ENCODE results near the gene CLDN14.

The CLDN14 gene

DNA sequence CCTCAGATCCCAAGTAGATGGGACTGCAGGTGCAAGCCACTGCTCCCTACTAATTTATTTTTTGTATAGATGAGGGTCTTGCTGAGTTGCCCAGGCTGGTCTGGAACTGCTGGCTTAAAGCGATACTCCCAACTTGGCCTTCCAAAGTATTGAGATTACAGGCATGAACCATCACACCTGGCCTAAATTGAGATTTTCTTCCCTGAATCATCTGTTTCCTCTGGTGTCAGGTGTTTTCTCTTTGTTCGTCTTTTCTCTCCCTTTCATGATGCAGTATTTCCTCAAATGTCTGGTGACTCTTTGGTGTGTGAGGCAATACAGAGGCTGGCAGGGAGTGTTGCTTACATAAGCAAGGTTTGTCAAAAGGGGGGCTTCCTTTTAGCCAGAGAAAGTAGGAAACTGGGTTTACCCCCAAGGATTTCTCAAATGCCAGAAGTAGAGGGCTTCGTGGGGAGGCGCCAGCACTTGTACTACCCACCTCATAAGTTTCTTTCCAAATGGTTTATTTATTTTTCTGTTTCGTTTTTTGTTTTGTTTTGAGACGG is 27.6 kb downstream of the CLDN14 start:
- TF ChIP-seq, protein P1, sequence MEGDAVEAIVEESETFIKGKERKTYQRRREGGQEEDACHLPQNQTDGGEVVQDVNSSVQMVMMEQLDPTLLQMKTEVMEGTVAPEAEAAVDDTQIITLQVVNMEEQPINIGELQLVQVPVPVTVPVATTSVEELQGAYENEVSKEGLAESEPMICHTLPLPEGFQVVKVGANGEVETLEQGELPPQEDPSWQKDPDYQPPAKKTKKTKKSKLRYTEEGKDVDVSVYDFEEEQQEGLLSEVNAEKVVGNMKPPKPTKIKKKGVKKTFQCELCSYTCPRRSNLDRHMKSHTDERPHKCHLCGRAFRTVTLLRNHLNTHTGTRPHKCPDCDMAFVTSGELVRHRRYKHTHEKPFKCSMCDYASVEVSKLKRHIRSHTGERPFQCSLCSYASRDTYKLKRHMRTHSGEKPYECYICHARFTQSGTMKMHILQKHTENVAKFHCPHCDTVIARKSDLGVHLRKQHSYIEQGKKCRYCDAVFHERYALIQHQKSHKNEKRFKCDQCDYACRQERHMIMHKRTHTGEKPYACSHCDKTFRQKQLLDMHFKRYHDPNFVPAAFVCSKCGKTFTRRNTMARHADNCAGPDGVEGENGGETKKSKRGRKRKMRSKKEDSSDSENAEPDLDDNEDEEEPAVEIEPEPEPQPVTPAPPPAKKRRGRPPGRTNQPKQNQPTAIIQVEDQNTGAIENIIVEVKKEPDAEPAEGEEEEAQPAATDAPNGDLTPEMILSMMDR (IDR thresholded peaks at IDR 0.05; ENCODE audit: borderline replicate concordance, control extremely low read depth, extremely low read depth, insufficient read depth, missing control alignments), result no peak
- DNase-seq (ENCODE audit: low spot score), result no peak
- in situ Hi-C loops (cut with MboI; ENCODE audit: low sequenced_read_pairs, unreplicated experiment), result no loop called here

DNA sequence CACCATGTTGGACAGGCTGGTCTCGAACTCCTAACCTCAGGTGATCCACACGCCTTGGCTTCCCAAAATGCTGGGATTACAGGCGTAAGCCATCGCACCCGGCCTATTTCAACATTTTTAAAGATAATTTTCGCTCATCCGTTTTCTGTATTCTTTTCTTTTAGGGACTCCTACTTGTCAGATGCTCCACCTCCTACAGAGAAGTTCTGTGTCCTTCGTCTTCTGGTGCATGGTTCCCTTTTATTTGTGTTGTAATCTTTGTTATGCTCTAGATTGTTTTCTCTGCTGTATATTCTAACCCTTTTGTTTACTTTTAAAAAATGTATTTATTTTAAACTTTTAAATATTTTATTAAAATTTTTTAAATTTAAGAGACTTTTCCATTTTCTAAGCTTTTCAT is 28.4 kb downstream of the CLDN14 start:
- in situ Hi-C loops (cut with MboI; ENCODE audit: low sequenced_read_pairs, unreplicated experiment), result no loop called here
- DNase-seq (ENCODE audit: low spot score), result no peak
- TF ChIP-seq, protein P1 (IDR thresholded peaks at IDR 0.05; ENCODE audit: borderline replicate concordance, control extremely low read depth, extremely low read depth, insufficient read depth, missing control alignments), result no peak

DNA sequence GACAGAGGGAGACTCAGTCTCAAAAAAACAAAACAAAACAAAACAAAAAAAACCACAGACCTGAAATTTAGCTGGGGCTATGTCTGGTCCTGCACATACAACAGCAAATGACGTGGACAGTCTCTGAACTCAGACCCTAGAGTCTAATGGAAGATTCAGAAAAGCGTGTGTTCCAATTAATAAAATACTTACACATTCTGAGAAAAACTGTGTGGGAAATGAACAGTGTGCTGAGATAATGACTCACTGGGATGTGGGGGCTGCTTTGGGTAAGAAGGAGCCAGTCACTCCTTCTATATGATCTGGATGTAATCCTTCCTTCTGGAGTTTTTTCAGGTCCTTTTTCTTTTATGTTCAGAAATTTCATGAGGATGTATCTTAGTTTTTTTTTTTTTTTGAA is 29.4 kb downstream of the CLDN14 start:
- in situ Hi-C loops (cut with MboI; ENCODE audit: low sequenced_read_pairs, unreplicated experiment), result no loop called here
- DNase-seq (ENCODE audit: low spot score), result no peak
- TF ChIP-seq, protein P1 (IDR thresholded peaks at IDR 0.05; ENCODE audit: borderline replicate concordance, control extremely low read depth, extremely low read depth, insufficient read depth, missing control alignments), result no peak

DNA sequence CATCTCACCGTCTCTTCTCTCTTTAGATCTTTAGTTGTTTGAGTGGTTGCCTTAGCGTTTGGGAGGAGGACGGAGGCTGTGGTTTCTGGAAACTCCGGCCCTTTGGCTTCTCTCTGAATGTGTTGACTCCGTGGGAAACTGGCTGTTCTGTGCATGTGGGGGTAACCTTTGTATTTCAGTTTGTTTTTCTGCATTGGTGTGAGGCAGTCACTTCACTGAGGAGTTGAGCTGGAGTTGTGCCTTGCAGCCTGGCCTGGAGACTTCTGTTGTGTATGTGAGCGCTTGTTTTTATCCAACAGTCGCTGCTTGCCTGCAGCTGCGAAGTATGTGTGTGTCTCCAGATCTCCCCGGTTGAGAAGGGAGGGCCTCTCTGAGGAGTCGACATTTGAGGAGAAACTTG is 33.6 kb downstream of the CLDN14 start:
- TF ChIP-seq, protein P1 (IDR thresholded peaks at IDR 0.05; ENCODE audit: borderline replicate concordance, control extremely low read depth, extremely low read depth, insufficient read depth, missing control alignments), result no peak
- in situ Hi-C loops (cut with MboI; ENCODE audit: low sequenced_read_pairs, unreplicated experiment), result no loop called here
- no peak for DNase-seq (ENCODE audit: low spot score)

DNA sequence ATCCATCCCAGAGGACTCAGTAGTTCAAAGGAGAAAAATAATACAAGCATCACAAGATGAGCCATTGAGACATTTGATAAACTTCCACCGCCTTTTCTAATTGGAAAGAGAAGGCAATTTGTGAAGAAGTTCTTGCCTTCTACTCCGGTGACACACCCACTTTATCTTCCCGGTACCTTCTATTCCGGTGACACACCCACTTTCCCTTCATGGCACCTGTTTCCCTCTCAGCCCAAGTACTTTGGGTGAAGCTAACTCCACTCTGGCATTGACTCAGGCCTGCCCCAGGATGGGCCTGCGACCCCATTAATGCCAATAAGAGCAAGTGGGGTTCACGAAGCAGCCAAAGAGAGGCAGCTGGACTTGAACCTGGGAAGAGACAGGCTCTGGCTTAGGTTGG is 38.2 kb downstream of the CLDN14 start:
- in situ Hi-C loops (cut with MboI; ENCODE audit: low sequenced_read_pairs, unreplicated experiment), result no loop called here
- DNase-seq (ENCODE audit: low spot score), result no peak
- TF ChIP-seq, protein P1 (IDR thresholded peaks at IDR 0.05; ENCODE audit: borderline replicate concordance, control extremely low read depth, extremely low read depth, insufficient read depth, missing control alignments), result no peak

DNA sequence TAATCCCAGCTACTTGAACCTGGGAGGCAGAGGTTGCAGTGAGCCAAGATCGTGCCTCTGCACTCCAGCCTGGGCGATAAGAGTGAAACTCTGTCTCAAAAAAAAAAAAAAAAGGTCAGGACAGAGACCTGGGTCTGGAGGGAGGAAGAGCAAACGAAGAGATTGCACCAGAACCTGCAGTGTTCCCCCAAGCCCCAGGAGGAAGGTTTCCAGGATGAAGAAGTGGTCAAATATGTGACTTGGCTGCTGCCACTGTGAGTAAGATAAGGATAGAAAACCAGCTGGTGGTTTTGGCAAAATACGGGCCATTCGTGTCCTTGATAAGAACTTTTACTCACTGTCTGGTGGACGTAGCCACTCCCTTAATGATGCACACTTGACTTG is 42.2 kb downstream of the CLDN14 start:
- in situ Hi-C loops (cut with MboI; ENCODE audit: low sequenced_read_pairs, unreplicated experiment), result no loop called here
- no peak for DNase-seq (ENCODE audit: low spot score)
- TF ChIP-seq, protein P1 (IDR thresholded peaks at IDR 0.05; ENCODE audit: borderline replicate concordance, control extremely low read depth, extremely low read depth, insufficient read depth, missing control alignments), result no peak

Data from GM13976 (cell line).